Astrocyte of the cerebellum (primary cell): ENCODE measurements around the gene LRP2BP.

ENCODE experiments used
- DNase-seq: peaks from one replicate; pipeline ENCODE4 v3.0.0-alpha.2; 2011; ENCODE audit warnings: low read depth
- H3K4me3 ChIP-seq: 2 replicates; pipeline ENCODE4 v1.5.1; 2011; ENCODE audit warnings: mild to moderate bottlenecking, low read depth, low read length, moderate library complexity
- in situ Hi-C: cut with HindIII; loops from 2 replicates; pipeline ENCODE4 v1.10.0; 2017; ENCODE audit warnings: low sequenced_read_pairs
- TF ChIP-seq, protein P1 (sequence below): IDR thresholded peaks from 2 replicates; pipeline ENCODE4 v1.5.1; 2012; ENCODE audit warnings: low read length, low read depth, moderate library complexity, mild to moderate bottlenecking; ENCODE audit errors: missing control alignments

Gene LRP2BP

DNA sequence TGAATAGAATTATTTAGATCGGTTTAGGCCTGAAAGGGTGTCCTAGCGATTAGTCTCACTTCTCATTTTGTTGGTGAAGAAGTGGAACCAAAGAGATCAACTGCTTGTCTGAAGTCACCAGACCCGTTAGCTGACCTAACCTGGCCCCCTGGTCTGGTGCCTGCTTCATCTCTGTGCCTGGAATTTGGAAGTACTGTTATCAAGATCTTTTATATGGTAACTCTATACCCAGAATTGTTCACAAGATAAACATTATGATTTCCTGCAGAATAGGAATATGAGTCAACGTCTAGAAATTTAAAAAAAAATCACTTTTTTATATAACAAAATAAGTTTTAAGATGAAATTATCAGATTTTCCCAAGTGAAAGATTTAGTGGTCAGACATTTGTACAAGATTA is 37.2 kb downstream of the LRP2BP start:
- in situ Hi-C loops = loop anchor here (5.0 to 10.0 kb wide), 2 partner anchors 39 to 134 kb away; partner anchors contain the start of genes ANKRD37 and LRP2BP
- H3K4me3 ChIP-seq = no peak overlapping the region
- DNase-seq = peak; percentile 27
- TF ChIP-seq, protein P1, sequence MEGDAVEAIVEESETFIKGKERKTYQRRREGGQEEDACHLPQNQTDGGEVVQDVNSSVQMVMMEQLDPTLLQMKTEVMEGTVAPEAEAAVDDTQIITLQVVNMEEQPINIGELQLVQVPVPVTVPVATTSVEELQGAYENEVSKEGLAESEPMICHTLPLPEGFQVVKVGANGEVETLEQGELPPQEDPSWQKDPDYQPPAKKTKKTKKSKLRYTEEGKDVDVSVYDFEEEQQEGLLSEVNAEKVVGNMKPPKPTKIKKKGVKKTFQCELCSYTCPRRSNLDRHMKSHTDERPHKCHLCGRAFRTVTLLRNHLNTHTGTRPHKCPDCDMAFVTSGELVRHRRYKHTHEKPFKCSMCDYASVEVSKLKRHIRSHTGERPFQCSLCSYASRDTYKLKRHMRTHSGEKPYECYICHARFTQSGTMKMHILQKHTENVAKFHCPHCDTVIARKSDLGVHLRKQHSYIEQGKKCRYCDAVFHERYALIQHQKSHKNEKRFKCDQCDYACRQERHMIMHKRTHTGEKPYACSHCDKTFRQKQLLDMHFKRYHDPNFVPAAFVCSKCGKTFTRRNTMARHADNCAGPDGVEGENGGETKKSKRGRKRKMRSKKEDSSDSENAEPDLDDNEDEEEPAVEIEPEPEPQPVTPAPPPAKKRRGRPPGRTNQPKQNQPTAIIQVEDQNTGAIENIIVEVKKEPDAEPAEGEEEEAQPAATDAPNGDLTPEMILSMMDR = no peak

GRCh38 chr4:185357733-185358440 is 37.8 kb downstream of the LRP2BP start:
- in situ Hi-C loops = loop anchor here (5.0 to 10.0 kb wide), 2 partner anchors 39 to 133 kb away; partner anchors contain the start of genes ANKRD37 and LRP2BP
- DNase-seq = no peak
- TF ChIP-seq, protein P1 = no peak
- no peak overlapping the region for H3K4me3 ChIP-seq

- TF ChIP-seq, protein P1 = no peak
- in situ Hi-C loops = loop anchor here (5.0 to 10.0 kb wide), 2 partner anchors 40 to 132 kb away; partner anchors contain the start of genes ANKRD37 and LRP2BP
- H3K4me3 ChIP-seq = no peak overlapping the region
- DNase-seq = no peak
Observed at GRCh38 chr4:185357211-185357610, 38.5 kb downstream of the LRP2BP start.

DNA sequence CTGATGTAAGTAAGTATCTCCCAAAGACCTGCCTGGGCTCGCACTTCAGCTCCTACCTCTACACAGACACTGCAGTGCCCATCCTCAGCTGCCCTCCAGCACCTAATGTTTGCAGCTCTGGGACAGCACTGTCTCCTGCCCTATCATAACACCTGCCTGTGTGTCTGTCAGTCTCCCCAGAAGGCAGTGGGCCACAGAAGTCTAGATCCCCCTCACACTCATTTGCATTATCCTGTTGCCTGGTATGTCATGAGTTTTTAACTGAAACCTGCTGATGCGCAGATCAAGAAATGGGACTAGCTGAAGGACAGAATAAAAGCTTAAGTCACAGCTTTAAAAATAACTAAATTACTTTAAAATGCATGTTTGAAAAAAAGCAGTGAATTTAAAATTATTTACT is 43.0 kb downstream of the LRP2BP start:
- no peak for DNase-seq
- H3K4me3 ChIP-seq = no peak overlapping the region
- in situ Hi-C loops = loop anchor here (10.0 kb wide), 1 partner anchor 128 kb away; no protein-coding TSS in a partner anchor
- TF ChIP-seq, protein P1 = no peak

DNA sequence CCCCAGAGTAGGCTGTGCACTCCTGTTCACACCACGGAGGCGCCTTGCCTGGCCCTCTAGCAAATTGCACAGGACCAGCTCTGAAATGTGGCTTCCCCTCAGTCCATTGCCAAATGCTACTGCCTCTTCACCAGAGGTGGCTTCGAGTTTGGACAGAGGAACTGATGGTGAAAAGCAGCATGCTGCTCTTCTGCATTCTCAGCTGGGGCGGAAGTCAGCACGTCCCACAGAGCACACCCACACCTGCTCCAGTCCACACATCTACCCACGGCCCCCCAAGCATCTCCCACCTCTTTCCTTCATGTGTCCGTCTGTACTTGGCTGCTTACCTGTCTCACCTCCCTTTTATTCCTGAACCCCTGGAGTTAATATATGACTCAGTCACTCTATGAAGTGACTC is 43.5 kb downstream of the LRP2BP start:
- in situ Hi-C loops = loop anchor here (10.0 kb wide), 1 partner anchor 127 kb away; no protein-coding TSS in a partner anchor
- TF ChIP-seq, protein P1 = no peak
- DNase-seq = no peak
- no peak overlapping the region for H3K4me3 ChIP-seq

DNA sequence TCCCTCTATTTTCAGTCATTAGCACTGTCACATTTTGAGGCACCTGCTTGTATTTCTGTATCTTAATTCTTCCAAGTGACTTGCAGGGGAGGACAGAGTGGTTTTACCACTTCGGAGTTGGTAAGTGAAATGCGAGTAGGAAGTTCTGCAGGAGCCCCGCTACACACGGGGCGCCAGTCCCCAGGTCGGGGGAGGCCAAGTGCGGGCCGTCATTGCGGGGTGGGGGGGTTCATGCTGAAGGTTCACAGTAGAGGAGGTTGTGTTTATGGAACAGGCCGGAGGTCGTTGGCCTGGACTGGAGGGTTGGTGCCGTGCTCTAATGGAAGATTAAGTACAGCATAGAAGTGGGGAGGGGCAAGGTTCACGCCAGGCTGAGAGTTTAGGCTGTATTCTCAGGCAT is 44.0 kb downstream of the LRP2BP start:
- DNase-seq = no peak
- in situ Hi-C loops = loop anchor here (10.0 kb wide), 1 partner anchor 127 kb away; no protein-coding TSS in a partner anchor
- TF ChIP-seq, protein P1 = no peak
- H3K4me3 ChIP-seq = no peak overlapping the region
